Bronchial epithelial cell (primary cell): ENCODE measurements around the gene WASHC1. TPM values are rescaled to one million over a fixed set of nuclear protein-coding genes. Genes with fewer than 3 reads are reported as not detected.
"Not testable (repeated sequence)": the region's sequence is repeated elsewhere in the genome, so short reads cannot be mapped to it uniquely, and the experiment has no call there.

Experiments
- DNase-seq: peaks from one replicate; pipeline ENCODE4 v3.0.0-alpha.2; 2010; ENCODE audit warnings: low read depth
- FAIRE-seq: peaks from 2 replicates; lab custom pipeline; 2011; peaks lifted over from hg19 to GRCh38; lab: Jason Lieb, UNC
- H3K27me3 ChIP-seq: 2 replicates; pipeline ENCODE4 v1.5.1; 2011; ENCODE audit warnings: low read length; ENCODE audit not compliant: control insufficient read depth, insufficient read depth
- H3K36me3 ChIP-seq: 2 replicates; pipeline ENCODE4 v1.5.1; 2011; ENCODE audit warnings: low read length; ENCODE audit not compliant: control insufficient read depth, insufficient read depth
- H3K4me3 ChIP-seq: 2 replicates; pipeline ENCODE4 v1.5.1; 2011; ENCODE audit warnings: mild to moderate bottlenecking, low read depth, low read length, control low read depth
- total RNA-seq: library from RNA; depleted of rRNA; stranded (reverse); fragments of >200 nt; gene quantifications from 2 replicates; pipeline ENCODE4 v1.2.1, GENCODE V29; 2014

Gene WASHC1, protein sequence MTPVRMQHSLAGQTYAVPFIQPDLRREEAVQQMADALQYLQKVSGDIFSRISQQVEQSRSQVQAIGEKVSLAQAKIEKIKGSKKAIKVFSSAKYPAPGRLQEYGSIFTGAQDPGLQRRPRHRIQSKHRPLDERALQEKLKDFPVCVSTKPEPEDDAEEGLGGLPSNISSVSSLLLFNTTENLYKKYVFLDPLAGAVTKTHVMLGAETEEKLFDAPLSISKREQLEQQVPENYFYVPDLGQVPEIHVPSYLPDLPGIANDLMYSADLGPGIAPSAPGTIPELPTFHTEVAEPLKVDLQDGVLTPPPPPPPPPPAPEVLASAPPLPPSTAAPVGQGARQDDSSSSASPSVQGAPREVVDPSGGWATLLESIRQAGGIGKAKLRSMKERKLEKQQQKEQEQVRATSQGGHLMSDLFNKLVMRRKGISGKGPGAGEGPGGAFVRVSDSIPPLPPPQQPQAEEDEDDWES
- total RNA-seq = 7.4 and 9.1 TPM in 2 replicates

DNA sequence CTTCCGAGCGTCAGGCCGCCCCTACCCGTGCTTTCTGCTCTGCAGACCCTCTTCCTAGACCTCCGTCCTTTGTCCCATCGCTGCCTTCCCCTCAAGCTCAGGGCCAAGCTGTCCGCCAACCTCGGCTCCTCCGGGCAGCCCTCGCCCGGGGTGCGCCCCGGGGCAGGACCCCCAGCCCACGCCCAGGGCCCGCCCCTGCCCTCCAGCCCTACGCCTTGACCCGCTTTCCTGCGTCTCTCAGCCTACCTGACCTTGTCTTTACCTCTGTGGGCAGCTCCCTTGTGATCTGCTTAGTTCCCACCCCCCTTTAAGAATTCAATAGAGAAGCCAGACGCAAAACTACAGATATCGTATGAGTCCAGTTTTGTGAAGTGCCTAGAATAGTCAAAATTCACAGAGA is at the start of gene WASHC1:
TSS of gene WASHC1 (minus strand) at position 101 of the 400 bp plus-strand sequence. CDS start 4,457 bp downstream, outside the sequence.
- not testable (repeated sequence) for DNase-seq, H3K27me3 ChIP-seq, FAIRE-seq, H3K36me3 ChIP-seq
- H3K4me3 ChIP-seq = peak within 1 kb of the TSS; percentile 36

- H3K36me3 ChIP-seq, H3K4me3 ChIP-seq, H3K27me3 ChIP-seq, FAIRE-seq, DNase-seq: not testable (repeated sequence)
Observed at GRCh38 chr9:78333-78732, 49.1 kb upstream of the WASHC1 start.

DNA sequence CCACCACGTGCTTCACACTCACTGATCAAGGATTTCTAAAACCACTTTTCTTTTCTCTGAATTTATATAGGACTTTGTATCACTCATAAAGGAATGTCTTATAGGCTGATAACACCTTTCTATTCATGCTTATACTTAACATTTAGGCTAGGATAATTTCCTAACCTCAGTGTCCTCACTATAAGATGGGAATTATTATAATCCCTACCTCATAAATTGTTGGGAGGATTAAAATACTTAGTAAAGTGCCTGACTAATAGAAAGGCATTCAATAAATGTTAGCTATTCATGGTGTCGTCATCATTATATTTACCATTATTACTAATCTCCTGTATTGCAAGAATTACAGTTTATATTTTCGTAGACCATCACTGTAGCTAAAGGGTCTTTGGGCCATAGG is 47.1 kb upstream of the WASHC1 start:
- H3K27me3 ChIP-seq, H3K36me3 ChIP-seq, DNase-seq, FAIRE-seq, H3K4me3 ChIP-seq: not testable (repeated sequence)

- DNase-seq, H3K36me3 ChIP-seq, FAIRE-seq, H3K27me3 ChIP-seq: not testable (repeated sequence)
- peak overlapping the region; percentile 27 for H3K4me3 ChIP-seq
Observed at GRCh38 chr9:73900-74525, 44.8 kb upstream of the WASHC1 start.

- not testable (repeated sequence) for DNase-seq, H3K27me3 ChIP-seq, H3K36me3 ChIP-seq, FAIRE-seq
- peak overlapping the region; percentile 27 for H3K4me3 ChIP-seq
Observed at GRCh38 chr9:73076-73899, 44.0 kb upstream of the WASHC1 start.

GRCh38 chr9:63031-63629 is 33.9 kb upstream of the WASHC1 start:
- not testable (repeated sequence) for H3K36me3 ChIP-seq, H3K27me3 ChIP-seq, FAIRE-seq, DNase-seq, H3K4me3 ChIP-seq

DNA sequence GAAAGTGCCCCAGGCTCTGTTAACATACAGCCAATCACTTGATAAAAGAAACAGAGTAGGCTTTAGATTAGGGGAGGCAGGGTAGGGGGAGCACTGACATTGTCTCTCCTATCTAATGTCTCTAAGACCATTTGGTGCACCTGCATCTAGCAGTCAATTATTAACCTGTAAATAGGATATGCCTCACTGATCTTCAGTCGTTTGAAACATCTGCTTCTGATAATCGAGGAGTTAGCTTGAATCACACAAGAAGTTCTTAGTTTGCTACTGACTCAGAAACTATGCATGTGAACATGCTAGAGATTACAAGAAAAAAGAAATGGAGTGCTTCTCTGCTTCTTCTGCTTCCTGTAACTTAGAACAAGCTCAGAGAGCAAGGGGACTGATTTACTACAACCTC is 23.4 kb upstream of the WASHC1 start:
- H3K27me3 ChIP-seq, H3K36me3 ChIP-seq, FAIRE-seq, H3K4me3 ChIP-seq, DNase-seq: not testable (repeated sequence)

- DNase-seq, H3K4me3 ChIP-seq, H3K36me3 ChIP-seq, H3K27me3 ChIP-seq, FAIRE-seq: not testable (repeated sequence)
Observed at GRCh38 chr9:48190-48842, 19.1 kb upstream of the WASHC1 start.

DNA sequence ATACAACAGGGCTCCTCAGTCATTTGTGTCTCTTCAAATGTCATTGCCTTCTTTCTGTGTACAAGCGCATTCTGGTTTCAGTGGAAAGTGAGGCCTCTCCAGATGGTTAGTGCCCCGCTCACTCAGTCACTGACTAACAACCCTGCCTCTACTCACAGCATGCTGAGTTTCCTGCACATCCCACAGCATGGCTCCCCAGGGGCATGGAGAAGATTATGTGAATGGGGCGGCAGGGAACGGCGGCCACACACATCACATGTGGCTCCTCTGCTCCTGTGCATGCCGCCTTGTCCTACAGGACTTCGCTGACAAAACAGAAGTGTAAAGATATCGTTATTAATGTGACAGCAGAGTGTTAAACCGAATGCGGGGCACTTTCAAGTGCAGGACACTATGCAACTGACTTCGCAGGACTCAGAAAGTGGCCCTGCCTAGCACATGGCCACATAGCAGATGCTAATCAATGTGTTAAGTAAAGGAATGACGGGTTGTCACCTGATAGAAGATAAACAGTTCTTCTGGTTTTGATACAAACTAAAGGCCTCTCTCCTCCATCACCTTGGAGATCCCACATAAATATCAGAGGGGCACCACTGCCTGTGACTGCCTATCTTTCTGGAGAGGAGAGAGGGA is 17.5 kb upstream of the WASHC1 start:
- not testable (repeated sequence) for FAIRE-seq, H3K36me3 ChIP-seq, H3K27me3 ChIP-seq, H3K4me3 ChIP-seq, DNase-seq

GRCh38 chr9:46164-46563 is 16.9 kb upstream of the WASHC1 start:
- FAIRE-seq, H3K36me3 ChIP-seq, H3K4me3 ChIP-seq, H3K27me3 ChIP-seq: not testable (repeated sequence)
- peak; percentile 10 for DNase-seq

DNA sequence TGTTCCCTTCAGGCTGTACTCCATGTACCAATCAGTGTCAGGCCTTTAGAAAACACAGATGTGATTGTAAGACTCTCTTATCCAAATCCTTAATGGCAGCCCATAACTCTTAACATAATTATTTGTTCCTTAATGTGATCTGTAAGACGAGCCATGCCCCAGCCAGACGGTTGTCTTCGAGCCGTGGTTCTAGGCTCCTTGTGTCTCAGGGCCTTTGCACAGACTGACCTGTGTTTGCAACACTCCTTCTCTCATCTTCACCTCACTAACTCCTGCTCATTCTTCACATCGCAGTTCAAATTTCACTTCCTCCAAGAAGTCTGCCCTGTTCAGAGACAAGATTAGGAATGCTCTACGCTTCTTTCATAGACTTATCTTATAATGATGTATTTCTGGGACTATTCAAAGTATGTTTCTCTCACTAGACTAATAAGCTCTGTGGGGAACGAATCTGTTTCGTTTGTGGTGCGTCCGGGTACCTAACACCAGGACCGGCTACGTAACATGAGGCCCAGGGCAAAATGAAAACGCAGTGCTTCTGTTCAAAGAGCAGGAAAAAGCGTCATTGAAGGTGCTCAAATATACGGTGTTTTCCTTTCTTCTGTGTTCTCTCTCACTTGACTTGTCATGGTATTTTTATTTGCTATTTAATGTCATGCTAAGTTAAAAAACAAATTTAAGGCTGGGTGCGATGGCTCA is 16.1 kb upstream of the WASHC1 start:
- H3K36me3 ChIP-seq, H3K27me3 ChIP-seq, H3K4me3 ChIP-seq, DNase-seq, FAIRE-seq: not testable (repeated sequence)

DNA sequence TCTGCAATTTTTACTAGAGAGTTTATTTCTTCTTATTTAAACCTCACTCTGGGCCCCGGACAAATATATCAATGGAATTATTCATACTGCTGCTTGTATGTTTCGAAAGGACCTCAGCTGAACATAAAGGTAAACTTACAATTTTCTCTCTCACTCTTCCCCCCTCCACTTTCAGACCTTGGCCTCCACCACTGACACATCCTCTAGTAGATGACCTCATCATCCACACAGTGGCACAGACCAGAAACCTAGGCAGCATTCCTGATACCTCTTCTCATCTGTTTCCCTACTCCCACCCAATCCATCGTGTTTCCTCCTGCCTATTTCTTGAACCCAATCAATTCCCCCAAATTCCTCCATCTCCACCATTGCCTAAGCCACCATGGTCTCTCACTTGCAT is 15.2 kb upstream of the WASHC1 start:
- peak; percentile 12 for DNase-seq
- FAIRE-seq, H3K4me3 ChIP-seq, H3K36me3 ChIP-seq, H3K27me3 ChIP-seq: not testable (repeated sequence)
